Spleen (tissue), 11 donors: ENCODE data around the gene KRT222. TPM values are rescaled to one million over a fixed set of nuclear protein-coding genes. Genes with fewer than 3 reads are reported as not detected.

Source experiments
- DNase-seq: peaks from one replicate; pipeline ENCODE4 v3.0.0-alpha.2; 2020
- H3K27ac ChIP-seq, 8 donors: fragments of 200-600 bp; sonication (generic) in 7 of 8; 1 replicate in 4 of 8; 2 replicates in 4 of 8; pipeline versions ENCODE4 v1.5.0 to v1.8.0; 2016 to 2021; ENCODE audit warnings: inconsistent platforms in 4 of 8, mild to moderate bottlenecking in 4 of 8, moderate library complexity in 1 of 8
- H3K27me3 ChIP-seq, 7 donors: fragments of 200-600 bp; sonication (generic) in 6 of 7; replicated peaks in 1 of 7; 1 replicate in 4 of 7; 2 replicates in 3 of 7; pipeline versions ENCODE4 v1.5.0 to v1.8.0; 2016 to 2021; ENCODE audit warnings: inconsistent platforms in 3 of 7, mild to moderate bottlenecking in 1 of 7
- H3K36me3 ChIP-seq, 6 donors: fragments of 200-600 bp; sonication (generic) in 5 of 6; 1 replicate in 4 of 6; 2 replicates in 2 of 6; pipeline versions ENCODE4 v1.5.0 to v1.8.0; 2016 to 2021; ENCODE audit warnings: inconsistent platforms in 2 of 6
- H3K4me1 ChIP-seq, 6 donors: fragments of 200-600 bp; sonication (generic) in 5 of 6; 1 replicate in 3 of 6; 2 replicates in 3 of 6; pipeline versions ENCODE4 v1.5.0 to v1.8.0; 2016 to 2021; ENCODE audit warnings: inconsistent platforms in 3 of 6
- H3K4me3 ChIP-seq, 8 donors: fragments of 200-600 bp; sonication (generic) in 7 of 8; 1 replicate in 4 of 8; 2 replicates in 4 of 8; pipeline versions ENCODE4 v1.5.0 to v1.8.0; 2016 to 2021; ENCODE audit warnings: inconsistent platforms in 4 of 8, mild to moderate bottlenecking in 4 of 8, moderate library complexity in 2 of 8
- H3K9me3 ChIP-seq, 8 donors: fragments of 200-600 bp; sonication (generic) in 7 of 8; 1 replicate in 4 of 8; 2 replicates in 4 of 8; pipeline versions ENCODE4 v1.5.0 to v1.8.0; 2016 to 2021; ENCODE audit warnings: inconsistent platforms in 4 of 8
- POLR2A ChIP-seq, 3 donors: fragments of 450-650 bp; IDR thresholded peaks; one replicate each; pipeline ENCODE4 v1.5.1; 2017; ENCODE audit warnings: antibody characterized with exemption in 3 of 3, mild to moderate bottlenecking in 1 of 3
- POLR2AphosphoS5 ChIP-seq, 3 donors: sonication (generic); formaldehyde crosslinking; IDR thresholded peaks; one replicate each; pipeline ENCODE4 v1.5.1; 2017; ENCODE audit warnings: antibody characterized with exemption in 3 of 3
- WGBS, 5 donors: extraction: QIAGEN DNeasy Blood & Tissue Kit in 3 of 5; methylation state at CpG; one replicate each; pipeline versions ENCODE4 v1.1.5 to v1.1.7; 2013 to 2018; 5-methylcytosine and 5-hydroxymethylcytosine counted together
- intact Hi-C: fragments of 100-400 bp; cut with DNase I; formaldehyde crosslinking; loops from one replicate; pipeline ENCODE4 v1.15.0; 2023; ENCODE audit warnings: low total_unique reads
- polyA plus RNA-seq, 3 donors: library from polyadenylated mRNA; stranded (reverse); fragments of 200-250 nt; gene quantifications; one replicate each; pipeline ENCODE4 v1.2.1, GENCODE V29; 2013
- total RNA-seq, 7 donors: library from RNA; depleted of rRNA in 3 of 7; stranded (reverse); fragments of >200 nt in 3 of 7; fragmentation: NEBNext Ultra II Directional in 4 of 7; extraction: Animal tissue kit (Norgen Biotek cat#: 25700) in 4 of 7; gene quantifications; one replicate each; pipeline versions ENCODE4 v1.1.0 to v1.2.1, GENCODE V29; 2016 to 2021
- TF ChIP-seq, protein P1 (sequence below), 11 experiments: fragments of 200-600 bp in 7 of 11; fragments of 450-650 bp in 4 of 11; sonication (generic) in 4 of 11; IDR thresholded peaks in 8 of 11; conservative IDR thresholded peaks in 3 of 11; 1 replicate in 7 of 11; 2 replicates in 4 of 11; pipeline versions ENCODE4 v1.4.0 to v1.8.0; 2016 to 2021; ENCODE audit warnings: antibody characterized with exemption in 11 of 11, inconsistent platforms in 4 of 11, mild to moderate bottlenecking in 1 of 11
- donor health status: healthy with polysubstance abuse.
- donor health status: DM: no; HTN: no; CAD: no; lungs with moderate emphysema.
- donor health status: DM: no; HTN: no; CAD: no.
- donor health status: Bipolar disorder and iron deficiency.
- donor health status: healthy.
- donor health status: DM: no; HTN: no; CAD: no.
- donor health status: DM: yes; HTN: yes; CAD: no.

The KRT222 gene
- total and polyA plus RNA-seq, 10 donors, result 2.2 to 13.7 (median 4.6) TPM

- Histone ChIP-seq H3K4me3 (no peak overlapping the region), H3K4me1 (peaks cover 0 to 7% (median 0%) of the 10 kb centered on the region in 6 donors), H3K27me3 (peaks cover 0 to 30% (median 17%) of the 10 kb centered on the region in 7 donors), H3K27ac (no peak overlapping the region), H3K9me3 (no peaks in the 10 kb centered on the region), H3K36me3 (no peaks in the 10 kb centered on the region)
- no peak for DNase-seq
- TF ChIP-seq POLR2AphosphoS5 (IDR thresholded peaks at IDR 0.05) (no peak), POLR2A (IDR thresholded peaks at IDR 0.05) (no peak)
- TF ChIP-seq, protein P1, sequence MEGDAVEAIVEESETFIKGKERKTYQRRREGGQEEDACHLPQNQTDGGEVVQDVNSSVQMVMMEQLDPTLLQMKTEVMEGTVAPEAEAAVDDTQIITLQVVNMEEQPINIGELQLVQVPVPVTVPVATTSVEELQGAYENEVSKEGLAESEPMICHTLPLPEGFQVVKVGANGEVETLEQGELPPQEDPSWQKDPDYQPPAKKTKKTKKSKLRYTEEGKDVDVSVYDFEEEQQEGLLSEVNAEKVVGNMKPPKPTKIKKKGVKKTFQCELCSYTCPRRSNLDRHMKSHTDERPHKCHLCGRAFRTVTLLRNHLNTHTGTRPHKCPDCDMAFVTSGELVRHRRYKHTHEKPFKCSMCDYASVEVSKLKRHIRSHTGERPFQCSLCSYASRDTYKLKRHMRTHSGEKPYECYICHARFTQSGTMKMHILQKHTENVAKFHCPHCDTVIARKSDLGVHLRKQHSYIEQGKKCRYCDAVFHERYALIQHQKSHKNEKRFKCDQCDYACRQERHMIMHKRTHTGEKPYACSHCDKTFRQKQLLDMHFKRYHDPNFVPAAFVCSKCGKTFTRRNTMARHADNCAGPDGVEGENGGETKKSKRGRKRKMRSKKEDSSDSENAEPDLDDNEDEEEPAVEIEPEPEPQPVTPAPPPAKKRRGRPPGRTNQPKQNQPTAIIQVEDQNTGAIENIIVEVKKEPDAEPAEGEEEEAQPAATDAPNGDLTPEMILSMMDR (IDR thresholded peaks at IDR 0.05 in 8 of 11, conservative IDR thresholded peaks at IDR 0.05 in 3 of 11), result no peak
- intact Hi-C loops, result no loop called here
These were observed 1.4 kb upstream of the KRT222 start for GRCh38 chr17:40666331-40666730.

GRCh38 chr17:40663252-40663651 lies 1.7 kb downstream of the KRT222 start:
- peaks cover 0 to 30% (median 17%) of the 10 kb centered on the region in 7 donors for H3K27me3 ChIP-seq

GRCh38 chr17:40659911-40660310 lies 5.1 kb downstream of the KRT222 start:
- WGBS, 5 donors, result 66 to 76% (median 68%) methylated on average over 7 of the region's 7 CpGs
- Histone ChIP-seq H3K4me1 (peaks cover 0 to 3% (median 0%) of the 10 kb centered on the region in 6 donors), H3K4me3 (no peak overlapping the region), H3K9me3 (no peaks in the 10 kb centered on the region), H3K27ac (no peak overlapping the region), H3K27me3 (peaks cover 0 to 17% (median 4%) of the 10 kb centered on the region in 7 donors), H3K36me3 (no peaks in the 10 kb centered on the region)
- TF ChIP-seq POLR2A (IDR thresholded peaks at IDR 0.05), result no peak
- no peak for DNase-seq
- intact Hi-C loops, result no loop called here

More at GRCh38 chr17:40663252-40663651, 1.7 kb downstream of the KRT222 start:
- no peak for DNase-seq
- Histone ChIP-seq H3K4me3 (peak overlapping the region in 1 of 8 donors; percentile 46), H3K4me1 (peaks cover 0 to 7% (median 0%) of the 10 kb centered on the region in 6 donors), H3K9me3 (no peaks in the 10 kb centered on the region), H3K27ac (no peak overlapping the region), H3K36me3 (no peaks in the 10 kb centered on the region)
- no peak for TF ChIP-seq POLR2A (IDR thresholded peaks at IDR 0.05)
- TF ChIP-seq POLR2AphosphoS5 (IDR thresholded peaks at IDR 0.05), result no peak
- TF ChIP-seq, protein P1 (IDR thresholded peaks at IDR 0.05 in 8 of 11, conservative IDR thresholded peaks at IDR 0.05 in 3 of 11), result no peak
- WGBS, 5 donors, result 64 to 83% (median 72%) methylated on average over 3 of the region's 3 CpGs
- intact Hi-C loops, result no loop called here

- TF ChIP-seq POLR2AphosphoS5 (IDR thresholded peaks at IDR 0.05), result no peak
- TF ChIP-seq, protein P1 (IDR thresholded peaks at IDR 0.05 in 8 of 11, conservative IDR thresholded peaks at IDR 0.05 in 3 of 11), result no peak
- TF ChIP-seq POLR2A (IDR thresholded peaks at IDR 0.05), result no peak
- H3K4me3 ChIP-seq, result no peak overlapping the region
- peaks cover 0 to 5% (median 0%) of the 10 kb centered on the region in 7 donors for H3K27me3 ChIP-seq
- no peaks in the 10 kb centered on the region for H3K9me3 ChIP-seq
- H3K4me1 ChIP-seq, result no peaks in the 10 kb centered on the region
- no peaks in the 10 kb centered on the region for H3K36me3 ChIP-seq
- intact Hi-C loops, result no loop called here
- DNase-seq, result no peak
- no peak overlapping the region for H3K27ac ChIP-seq
These were observed 6.6 kb downstream of the KRT222 start for GRCh38 chr17:40658396-40658795.

- Histone ChIP-seq H3K36me3 (no peaks in the 10 kb centered on the region), H3K9me3 (no peaks in the 10 kb centered on the region), H3K27me3 (no peaks in the 10 kb centered on the region), H3K4me3 (no peak overlapping the region), H3K4me1 (peaks cover 7 to 22% (median 13%) of the 10 kb centered on the region in 6 donors), H3K27ac (no peak overlapping the region)
- WGBS, 5 donors, result 87 to 92% (median 90%) methylated on average over 5 of the region's 5 CpGs
- intact Hi-C loops, result no loop called here
- no peak for DNase-seq
- TF ChIP-seq POLR2A (IDR thresholded peaks at IDR 0.05) (no peak), POLR2AphosphoS5 (IDR thresholded peaks at IDR 0.05) (no peak)
- TF ChIP-seq, protein P1 (IDR thresholded peaks at IDR 0.05 in 8 of 11, conservative IDR thresholded peaks at IDR 0.05 in 3 of 11), result no peak
These were observed 13.0 kb downstream of the KRT222 start for GRCh38 chr17:40651939-40652338.
